Prostate gland (tissue), 2 donors: ENCODE measurements around the gene PTPRG. TPM values are rescaled to one million over a fixed set of nuclear protein-coding genes. Genes with fewer than 3 reads are reported as not detected.

Experiments used
- DNase-seq: peaks from one replicate; pipeline ENCODE4 v3.0.0-alpha.2; 2019; ENCODE audit warnings: low spot score
- H3K27ac ChIP-seq, 2 donors: fragments of 200-600 bp; sonication (generic); 2 replicates each; pipeline ENCODE4 v1.5.1; 2017 to 2019
- H3K27me3 ChIP-seq: fragments of 200-600 bp; sonication (generic); replicated peaks from 2 replicates; pipeline ENCODE4 v1.5.1; 2019; ENCODE audit not compliant: insufficient read depth
- H3K36me3 ChIP-seq, 2 donors: fragments of 200-600 bp; sonication (generic); 1 replicate in 1 of 2; 2 replicates in 1 of 2; pipeline versions ENCODE4 v1.5.1 to v1.8.1; 2017 to 2019
- H3K4me1 ChIP-seq: fragments of 200-600 bp; sonication (generic); replicated peaks from 2 replicates; pipeline ENCODE4 v1.5.1; 2019
- H3K4me3 ChIP-seq, 2 donors: fragments of 200-600 bp; sonication (generic); 2 replicates each; pipeline ENCODE4 v1.5.1; 2017 to 2019
- H3K9me3 ChIP-seq: fragments of 200-600 bp; sonication (generic); 2 replicates; pipeline ENCODE4 v1.5.1; 2017
- POLR2A ChIP-seq: fragments of 450-650 bp; IDR thresholded peaks from one replicate; pipeline ENCODE4 v1.6.1; 2016; ENCODE audit warnings: antibody characterized with exemption, mild to moderate bottlenecking
- POLR2AphosphoS5 ChIP-seq: sonication (generic); formaldehyde crosslinking; IDR thresholded peaks from one replicate; pipeline ENCODE4 v1.6.1; 2017; ENCODE audit warnings: antibody characterized with exemption
- whole genome bisulfite sequencing: methylation state at CpG from one replicate; pipeline ENCODE4 v1.1.5; 2018; 5-methylcytosine and 5-hydroxymethylcytosine counted together
- intact Hi-C: fragments of 100-400 bp; cut with DNase I; formaldehyde crosslinking; loops from one replicate; pipeline ENCODE4 v1.14.2; 2022
- total RNA-seq, 2 donors: library from RNA; depleted of rRNA; stranded (reverse); fragments of >200 nt; gene quantifications; one replicate each; pipeline ENCODE4 v1.1.0, GENCODE V29; 2016
- TF ChIP-seq, protein P1 (sequence below), 4 experiments: fragments of 200-600 bp in 2 of 4; fragments of 450-650 bp in 2 of 4; sonication (generic) in 2 of 4; IDR thresholded peaks; 1 replicate in 3 of 4; 2 replicates in 1 of 4; pipeline ENCODE4 v1.5.1; 2016 to 2019; ENCODE audit warnings: antibody characterized with exemption in 4 of 4, mild to moderate bottlenecking in 2 of 4, moderate library complexity in 2 of 4

Gene PTPRG
- total RNA-seq, 2 donors from 2014 or later, result 22.0 to 78.6 TPM

DNA sequence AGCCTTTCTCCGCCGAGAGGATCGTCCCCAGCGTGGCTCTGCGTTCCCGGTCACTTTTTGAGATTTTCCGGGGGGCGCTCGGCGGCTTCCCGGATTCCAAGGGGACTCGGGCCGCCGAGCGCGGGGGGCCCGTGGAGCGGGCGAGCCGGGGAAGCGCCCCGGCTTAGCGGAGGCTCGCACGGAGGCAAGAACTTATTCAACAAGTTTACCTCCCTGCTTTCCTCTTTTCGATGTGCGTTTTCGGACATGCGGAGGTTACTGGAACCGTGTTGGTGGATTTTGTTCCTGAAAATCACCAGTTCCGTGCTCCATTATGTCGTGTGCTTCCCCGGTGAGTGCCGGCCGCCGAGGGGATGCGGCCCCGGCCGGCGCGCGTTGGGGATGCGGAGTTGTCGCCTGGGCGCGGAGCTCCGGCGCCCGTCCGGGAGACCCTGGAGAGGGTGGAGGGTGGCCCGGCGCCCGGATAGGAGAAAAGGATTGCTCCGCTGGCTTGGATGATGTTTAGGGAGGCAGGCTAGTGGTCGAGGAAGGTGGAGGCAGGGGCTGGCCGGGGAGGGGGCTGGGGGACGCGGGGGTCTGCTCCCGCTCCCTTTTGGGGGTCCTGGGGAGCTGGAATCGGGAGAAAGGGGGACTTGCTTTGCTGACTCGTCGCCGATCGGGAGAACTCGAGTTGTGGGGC, 810 bp downstream of the PTPRG start:
- no peaks in the 10 kb centered on the region for H3K4me1 ChIP-seq
- peak; percentile 8 for DNase-seq
- WGBS, result 1% methylated on average over 58 of the region's 65 CpGs
- H3K27me3 ChIP-seq, result no peaks in the 10 kb centered on the region
- intact Hi-C loops, result loop anchor here (2.0 to 5.0 kb wide), 4 partner anchors 300 to 627 kb away; no protein-coding TSS in a partner anchor
- H3K36me3 ChIP-seq, result no peaks in the 10 kb centered on the region
- no peaks in the 10 kb centered on the region for H3K9me3 ChIP-seq
- TF ChIP-seq, protein P1, sequence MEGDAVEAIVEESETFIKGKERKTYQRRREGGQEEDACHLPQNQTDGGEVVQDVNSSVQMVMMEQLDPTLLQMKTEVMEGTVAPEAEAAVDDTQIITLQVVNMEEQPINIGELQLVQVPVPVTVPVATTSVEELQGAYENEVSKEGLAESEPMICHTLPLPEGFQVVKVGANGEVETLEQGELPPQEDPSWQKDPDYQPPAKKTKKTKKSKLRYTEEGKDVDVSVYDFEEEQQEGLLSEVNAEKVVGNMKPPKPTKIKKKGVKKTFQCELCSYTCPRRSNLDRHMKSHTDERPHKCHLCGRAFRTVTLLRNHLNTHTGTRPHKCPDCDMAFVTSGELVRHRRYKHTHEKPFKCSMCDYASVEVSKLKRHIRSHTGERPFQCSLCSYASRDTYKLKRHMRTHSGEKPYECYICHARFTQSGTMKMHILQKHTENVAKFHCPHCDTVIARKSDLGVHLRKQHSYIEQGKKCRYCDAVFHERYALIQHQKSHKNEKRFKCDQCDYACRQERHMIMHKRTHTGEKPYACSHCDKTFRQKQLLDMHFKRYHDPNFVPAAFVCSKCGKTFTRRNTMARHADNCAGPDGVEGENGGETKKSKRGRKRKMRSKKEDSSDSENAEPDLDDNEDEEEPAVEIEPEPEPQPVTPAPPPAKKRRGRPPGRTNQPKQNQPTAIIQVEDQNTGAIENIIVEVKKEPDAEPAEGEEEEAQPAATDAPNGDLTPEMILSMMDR (IDR thresholded peaks at IDR 0.05), result no peak
- TF ChIP-seq POLR2AphosphoS5 (no peak), POLR2A (no peak)
- H3K27ac ChIP-seq, result peak overlapping the region; percentile 71 to 92
- H3K4me3 ChIP-seq, result peak overlapping the region; percentile 73 to 75

DNA sequence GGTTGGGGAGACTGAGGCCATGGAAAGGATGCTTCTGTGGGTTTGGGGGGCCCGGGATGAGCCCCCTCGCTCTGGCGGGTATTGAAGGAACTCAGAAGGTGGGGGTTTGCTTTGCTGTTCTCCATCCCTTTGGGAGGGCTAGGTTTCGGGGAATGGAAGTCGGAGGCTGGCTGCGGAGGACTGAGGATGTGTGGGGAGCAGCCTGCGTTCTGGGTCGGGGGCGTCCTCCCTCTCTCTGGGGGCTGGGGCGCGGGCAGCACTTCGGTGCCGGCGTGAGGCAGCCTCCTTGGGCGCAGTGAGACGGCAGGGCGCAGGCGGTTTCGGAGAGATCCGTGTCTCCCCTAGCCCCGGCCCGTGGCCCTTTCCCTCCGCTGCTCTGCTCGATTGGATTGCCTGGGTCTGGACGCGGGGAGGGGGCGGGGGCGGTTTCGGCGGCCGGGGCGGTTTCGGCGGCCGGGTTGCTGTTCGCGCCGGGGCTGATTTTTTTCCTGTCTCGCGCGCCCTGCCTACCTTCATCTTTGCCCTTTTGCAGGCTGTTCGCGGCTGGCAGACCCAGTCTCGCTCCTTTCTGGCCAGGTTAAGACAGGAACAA, 1.4 kb downstream of the PTPRG start:
- intact Hi-C loops, result loop anchor here (2.0 to 5.0 kb wide), 4 partner anchors 299 to 626 kb away; no protein-coding TSS in a partner anchor
- H3K4me1 ChIP-seq, result no peaks in the 10 kb centered on the region
- H3K27ac ChIP-seq, result peak overlapping the region; percentile 71 to 92
- no peak for DNase-seq
- no peaks in the 10 kb centered on the region for H3K9me3 ChIP-seq
- TF ChIP-seq POLR2A (no peak), POLR2AphosphoS5 (no peak)
- TF ChIP-seq, protein P1 (IDR thresholded peaks at IDR 0.05), result no peak
- no peaks in the 10 kb centered on the region for H3K27me3 ChIP-seq
- 1% methylated on average over 37 of the region's 44 CpGs for WGBS
- H3K36me3 ChIP-seq, result no peaks in the 10 kb centered on the region
- peak overlapping the region; percentile 73 to 75 for H3K4me3 ChIP-seq

DNA sequence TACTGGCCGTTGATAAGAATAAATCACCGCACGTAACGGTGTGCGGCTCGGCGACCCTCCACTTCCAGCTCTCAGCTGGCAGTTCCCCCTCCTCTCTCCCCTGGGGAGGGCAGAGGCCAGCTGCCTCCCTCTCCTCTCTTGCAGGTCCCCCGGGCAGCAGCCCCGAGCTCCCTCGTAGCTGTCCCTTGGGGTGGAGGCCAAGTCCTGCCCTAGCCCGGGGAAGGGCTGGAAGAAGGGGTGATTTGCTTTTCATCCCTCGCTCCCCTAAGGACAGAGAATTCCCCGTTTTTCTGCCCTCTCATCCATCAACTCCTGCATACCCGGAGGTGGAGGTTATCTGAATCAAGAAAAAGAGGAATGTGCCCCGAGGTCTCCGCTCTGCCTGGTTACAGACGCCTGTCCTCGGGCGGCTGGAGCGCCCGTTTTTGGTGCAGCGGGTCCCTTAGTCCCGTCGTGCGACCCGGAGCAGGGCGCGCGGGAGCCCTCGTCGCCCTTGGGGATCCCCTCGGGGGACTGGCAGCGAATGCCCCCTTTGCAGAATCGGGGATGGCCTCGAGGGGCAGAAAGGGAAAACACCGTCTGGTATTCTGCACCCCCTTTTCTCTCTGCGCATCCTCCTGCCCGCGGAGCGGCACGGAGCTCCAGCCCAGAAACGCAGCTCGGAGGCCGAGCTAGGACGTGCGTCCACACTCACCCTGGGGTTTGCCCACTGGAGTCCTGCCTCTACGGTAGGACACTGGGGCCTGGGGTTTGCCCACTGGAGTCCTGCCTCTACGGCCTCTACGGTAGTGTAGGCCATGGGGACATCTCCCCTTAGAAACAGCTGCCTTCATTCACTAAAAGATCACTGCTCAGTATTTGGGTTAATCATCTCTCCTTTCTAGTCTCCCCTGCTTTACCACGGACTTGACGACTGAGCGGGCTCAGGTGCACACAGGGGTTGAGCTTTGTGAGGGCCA, 2.2 kb downstream of the PTPRG start:
- H3K36me3 ChIP-seq, result no peaks in the 10 kb centered on the region
- no peak for TF ChIP-seq POLR2AphosphoS5
- TF ChIP-seq, protein P1 (IDR thresholded peaks at IDR 0.05), result no peak
- no peak for TF ChIP-seq POLR2A
- no peaks in the 10 kb centered on the region for H3K9me3 ChIP-seq
- intact Hi-C loops, result loop anchor here (2.0 to 5.0 kb wide), 4 partner anchors 299 to 625 kb away; no protein-coding TSS in a partner anchor
- H3K4me1 ChIP-seq, result no peaks in the 10 kb centered on the region
- peak overlapping the region; percentile 71 to 92 for H3K27ac ChIP-seq
- DNase-seq, result no peak
- 12% methylated on average over 50 of the region's 52 CpGs for WGBS
- H3K27me3 ChIP-seq, result no peaks in the 10 kb centered on the region
- H3K4me3 ChIP-seq, result peak overlapping the region; percentile 73 to 75

DNA sequence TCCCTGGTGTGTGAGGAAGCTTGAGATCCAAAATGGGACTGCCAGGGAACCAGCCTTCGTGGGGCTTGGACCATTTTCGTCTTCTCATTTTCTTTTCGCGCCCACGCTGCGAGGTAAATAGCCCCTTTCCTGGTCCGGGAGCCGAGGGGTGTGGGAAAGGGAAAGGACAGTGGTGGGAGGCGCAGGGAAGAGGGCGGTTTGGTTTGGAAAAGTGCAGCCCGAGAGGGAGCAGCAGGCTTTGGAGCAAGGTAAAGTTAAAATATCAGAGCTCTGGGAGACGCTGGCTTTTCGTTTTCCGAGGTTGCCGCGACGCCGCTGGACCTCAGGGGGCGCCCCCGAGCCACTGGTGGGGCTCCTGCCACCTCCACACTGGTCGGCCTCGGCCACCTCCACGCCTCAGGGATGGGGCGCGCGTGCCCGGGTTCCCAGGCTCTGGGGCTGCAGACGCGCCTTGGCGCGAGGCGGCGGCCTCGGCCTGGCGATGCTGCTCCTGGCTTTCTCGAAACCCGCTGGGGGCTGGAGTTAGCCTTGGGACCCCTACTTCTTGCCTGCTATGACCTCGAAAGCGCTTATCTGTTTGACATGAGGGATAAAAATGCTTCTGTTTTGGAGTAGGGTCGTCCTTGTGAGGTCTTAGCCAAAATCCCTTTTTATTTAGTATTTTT, 3.2 kb downstream of the PTPRG start:
- Histone ChIP-seq H3K4me3 (peak overlapping the region; percentile 73 to 75), H3K9me3 (no peaks in the 10 kb centered on the region), H3K36me3 (no peaks in the 10 kb centered on the region), H3K27me3 (no peaks in the 10 kb centered on the region), H3K27ac (peak overlapping the region; percentile 71 to 92), H3K4me1 (no peaks in the 10 kb centered on the region)
- WGBS, result 6% methylated on average over 40 of the region's 40 CpGs
- intact Hi-C loops, result loop anchor here (5.0 kb wide), 3 partner anchors 298 to 533 kb away; no protein-coding TSS in a partner anchor
- TF ChIP-seq POLR2A (peak; percentile 4), POLR2AphosphoS5 (peak; percentile 46)
- TF ChIP-seq, protein P1 (IDR thresholded peaks at IDR 0.05), result peak; percentile 47 to 77 (median 68)
- DNase-seq, result peak; percentile 74
